ENCODE measurements around the gene CBX1.

CBX1 gene

GRCh38 chr17:48053758-48054237 is 47.5 kb downstream of the CBX1 start:
- H3K4me3 ChIP-seq (ENCODE audit: low read depth, low read length), result peak overlapping the region; percentile 5; the same call in 1 of the 2 replicates
- DNase-seq (ENCODE audit: low read depth), result no peak
- TF ChIP-seq CTCF (IDR thresholded peaks at IDR 0.05; ENCODE audit: insufficient read depth, low read depth, low read length, missing control alignments), result no peak

- no peak for TF ChIP-seq CTCF (IDR thresholded peaks at IDR 0.05; ENCODE audit: insufficient read depth, low read depth, low read length, missing control alignments)
- peak overlapping the region; percentile 5; the same call in 1 of the 2 replicates for H3K4me3 ChIP-seq (ENCODE audit: low read depth, low read length)
- DNase-seq (ENCODE audit: low read depth), result no peak
Measured at GRCh38 chr17:48052956-48053757, 48.1 kb downstream of the CBX1 start.

- H3K4me3 ChIP-seq (ENCODE audit: low read depth, low read length), result peak overlapping the region; percentile 7; the same call in 1 of the 2 replicates
- no peak for TF ChIP-seq CTCF (IDR thresholded peaks at IDR 0.05; ENCODE audit: insufficient read depth, low read depth, low read length, missing control alignments)
- DNase-seq (ENCODE audit: low read depth), result no peak
Measured at GRCh38 chr17:48051706-48052486, 49.4 kb downstream of the CBX1 start.

- no peak overlapping the region; the same call in 1 of the 2 replicates for H3K4me3 ChIP-seq (ENCODE audit: low read depth, low read length)
Measured at GRCh38 chr17:48051283-48051682, 50.0 kb downstream of the CBX1 start.

GRCh38 chr17:48048384-48049126 is 52.7 kb downstream of the CBX1 start:
- TF ChIP-seq CTCF (IDR thresholded peaks at IDR 0.05; ENCODE audit: insufficient read depth, low read depth, low read length, missing control alignments), result no peak
- DNase-seq (ENCODE audit: low read depth), result peak; percentile 94
- peak overlapping the region; percentile 87 for H3K4me3 ChIP-seq (ENCODE audit: low read depth, low read length)

More at GRCh38 chr17:48051283-48051682, 50.0 kb downstream of the CBX1 start:
- no peak for DNase-seq (ENCODE audit: low read depth)
- TF ChIP-seq CTCF (IDR thresholded peaks at IDR 0.05; ENCODE audit: insufficient read depth, low read depth, low read length, missing control alignments), result no peak

- peak; percentile 100 for DNase-seq (ENCODE audit: low read depth)
- peak within 1 kb of the TSS; percentile 87 for H3K4me3 ChIP-seq (ENCODE audit: low read depth, low read length)
- no peak for TF ChIP-seq CTCF (IDR thresholded peaks at IDR 0.05; ENCODE audit: insufficient read depth, low read depth, low read length, missing control alignments)
Measured at GRCh38 chr17:48047741-48048383, 53.4 kb downstream of the CBX1 start, which contains the start of gene NFE2L1. NFE2L1 (plus strand) TSS chr17:48048359; CDS start chr17:48051119, 2,760 bp downstream.
